Jurkat, Clone E6-1 (cell line): Measurements from ENCODE around the gene GPAM.
A peak's percentile ranks its signal among the peaks of the same experiment; 100 is the strongest.

Experiments
- DNase-seq: peaks from one replicate; pipeline ENCODE4 v3.0.0-alpha.2; 2011; ENCODE audit warnings: low read depth, low spot score
- H3K4me3 ChIP-seq: 2 replicates; pipeline ENCODE4 v1.5.1; 2011; ENCODE audit warnings: mild to moderate bottlenecking, low read length, control low read depth, moderate library complexity

Gene GPAM

GRCh38 chr10:112191041-112191590 is 7.6 kb upstream of the GPAM start:
- no peak overlapping the region for H3K4me3 ChIP-seq
- DNase-seq: no peak

DNA sequence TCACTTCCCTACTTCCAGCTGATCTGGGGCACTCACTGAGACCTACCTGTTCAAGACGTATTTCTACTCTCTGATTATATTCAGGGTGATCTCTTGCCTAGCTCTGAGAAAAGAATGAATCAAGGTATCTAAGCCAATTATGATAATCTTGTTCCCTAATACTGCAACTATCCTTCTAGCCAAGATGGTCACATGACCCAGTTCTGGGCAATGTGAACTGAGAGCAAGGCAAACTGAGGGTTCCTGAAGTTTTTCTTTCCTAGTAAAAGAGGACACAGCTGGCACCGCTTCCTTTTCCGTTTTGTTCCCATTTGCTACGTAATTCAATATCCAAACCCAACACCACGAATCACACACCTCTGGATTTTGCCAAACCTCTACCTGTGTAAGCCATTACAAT is 5.9 kb upstream of the GPAM start:
- H3K4me3 ChIP-seq: no peak overlapping the region
- no peak for DNase-seq

- no peak for DNase-seq
- H3K4me3 ChIP-seq: no peak overlapping the region
Observed at GRCh38 chr10:112187527-112187926, 4.0 kb upstream of the GPAM start.

GRCh38 chr10:112185959-112186358 is 2.4 kb upstream of the GPAM start:
- DNase-seq: no peak
- no peak overlapping the region for H3K4me3 ChIP-seq

DNA sequence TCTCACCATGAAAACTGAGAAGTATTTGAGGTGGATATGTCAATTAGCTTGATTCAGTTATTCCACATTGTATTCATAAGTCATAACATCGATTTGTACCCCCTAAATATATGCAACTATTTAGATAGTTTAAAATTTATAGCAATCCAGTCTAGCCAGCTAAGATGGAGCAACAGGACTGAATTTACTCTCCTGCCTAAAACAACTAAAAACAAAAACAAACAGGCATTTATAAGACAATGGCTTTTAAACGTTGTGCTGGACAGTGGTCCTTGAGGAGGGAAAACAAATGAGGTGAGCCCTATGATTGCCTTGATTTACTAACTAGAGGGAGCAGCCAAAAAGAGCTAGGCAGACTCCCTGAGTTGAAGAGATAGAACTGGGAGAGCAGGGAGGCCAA is 814 bp upstream of the GPAM start:
- no peak for DNase-seq
- H3K4me3 ChIP-seq: peak overlapping the region; percentile 98

DNA sequence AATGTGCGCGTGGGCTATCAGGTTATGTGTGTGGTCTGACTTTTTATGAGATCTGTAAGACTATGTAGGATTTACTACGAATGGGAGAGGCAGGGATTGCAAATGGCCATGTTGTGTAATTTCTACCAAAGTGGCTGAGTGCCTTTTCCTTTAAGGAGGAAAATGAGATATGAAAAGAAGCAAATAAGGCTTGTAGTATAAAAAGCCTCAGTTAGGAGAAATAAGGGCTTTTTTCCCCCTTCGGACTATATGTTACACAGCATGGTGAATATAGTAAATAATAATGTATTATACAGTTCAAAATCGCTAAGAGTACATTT is 447 bp upstream of the GPAM start:
- H3K4me3 ChIP-seq: peak overlapping the region; percentile 98
- DNase-seq: no peak

DNA sequence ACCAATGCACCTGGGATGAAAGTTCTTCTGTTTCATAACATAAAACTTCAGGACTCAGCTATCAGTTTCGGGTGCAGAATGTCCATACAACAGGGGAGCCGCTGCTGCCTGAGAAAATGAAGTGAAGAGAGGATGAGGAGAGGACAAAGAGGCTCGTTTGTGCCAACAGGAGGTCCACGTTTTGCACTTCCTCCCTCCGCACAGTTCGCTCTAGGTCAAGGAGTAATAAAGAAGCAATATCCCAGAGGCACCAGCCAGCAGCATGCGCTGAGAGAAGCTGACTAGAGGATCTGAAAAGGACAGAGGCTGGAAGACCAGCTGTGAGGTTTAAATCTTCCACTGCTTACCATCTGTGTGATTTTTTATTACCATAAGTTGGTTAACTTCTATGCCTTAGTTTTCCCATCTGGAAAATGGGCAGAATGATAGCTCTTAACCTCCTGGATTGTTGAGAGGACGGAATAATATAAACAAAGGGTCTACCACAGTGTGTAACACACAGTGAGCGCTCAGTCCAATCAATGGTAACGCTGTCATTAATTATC is 709 bp downstream of the GPAM start:
- no peak for DNase-seq
- peak overlapping the region; percentile 98 for H3K4me3 ChIP-seq

DNA sequence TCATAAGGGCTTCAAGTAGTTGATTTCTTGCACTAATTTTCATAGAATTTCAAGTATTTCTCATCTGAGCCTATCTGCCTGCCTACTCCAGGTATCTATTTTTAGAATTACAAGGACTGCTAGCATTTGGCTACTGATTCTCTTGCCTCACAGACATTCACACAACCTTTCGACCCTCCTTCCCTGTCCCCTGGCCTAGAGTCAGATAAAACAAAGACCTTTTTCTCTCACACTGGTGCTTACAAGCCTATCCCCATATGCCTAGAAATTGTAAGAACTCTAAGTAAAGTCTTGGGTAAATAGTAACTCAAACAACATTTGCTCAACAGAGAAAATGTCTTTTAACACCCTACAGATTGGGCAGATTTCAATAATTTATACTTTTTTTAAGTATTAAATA is 6.3 kb downstream of the GPAM start:
- DNase-seq: no peak
- H3K4me3 ChIP-seq: no peak overlapping the region

GRCh38 chr10:112176543-112176942 is 7.0 kb downstream of the GPAM start:
- no peak for DNase-seq
- no peak overlapping the region for H3K4me3 ChIP-seq

- DNase-seq: no peak
- H3K4me3 ChIP-seq: no peak overlapping the region
Observed at GRCh38 chr10:112175409-112175808, 8.2 kb downstream of the GPAM start.

GRCh38 chr10:112173206-112173605 is 10.4 kb downstream of the GPAM start:
- no peak overlapping the region for H3K4me3 ChIP-seq
- no peak for DNase-seq

DNA sequence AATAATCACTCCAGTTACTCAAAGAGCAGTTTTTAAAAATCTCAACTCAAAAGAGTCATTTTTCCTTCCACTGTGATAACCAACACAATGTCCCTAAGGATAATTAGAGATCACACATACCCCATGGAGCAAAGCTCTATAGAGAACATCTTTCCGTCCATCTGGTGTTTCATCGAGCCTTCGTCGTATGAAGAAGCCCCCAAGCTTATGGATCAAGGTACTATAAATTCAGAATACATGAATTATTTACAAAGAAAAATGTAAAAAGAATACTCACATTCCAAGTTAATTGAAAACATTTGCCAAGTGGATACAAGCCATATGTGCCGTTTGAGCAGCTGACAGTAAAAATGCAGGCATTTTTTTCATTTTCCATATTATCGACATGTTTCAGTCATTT is 14.8 kb downstream of the GPAM start:
- H3K4me3 ChIP-seq: no peak overlapping the region
- no peak for DNase-seq

DNA sequence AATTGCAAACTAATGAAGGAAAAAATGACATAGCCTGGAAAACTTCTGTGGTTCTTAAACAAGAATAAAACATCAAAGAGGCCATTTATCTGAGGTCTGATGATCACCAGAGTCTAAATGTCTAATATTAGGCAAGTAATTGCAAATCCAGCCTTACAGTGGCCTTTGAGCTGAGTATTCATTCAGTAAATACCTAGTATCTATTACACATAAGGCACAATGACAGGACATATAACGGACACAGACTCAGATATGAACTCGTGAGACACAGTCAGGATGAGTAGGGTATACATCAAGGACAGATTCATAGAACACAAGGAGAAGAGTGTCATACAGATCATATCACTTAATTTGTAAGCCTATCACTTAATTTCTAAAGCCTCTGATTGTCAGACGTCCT is 16.8 kb downstream of the GPAM start:
- no peak for DNase-seq
- no peak overlapping the region for H3K4me3 ChIP-seq

- no peak for DNase-seq
- H3K4me3 ChIP-seq: no peak overlapping the region
Observed at GRCh38 chr10:112161757-112162518, 21.6 kb downstream of the GPAM start.

- no peak overlapping the region for H3K4me3 ChIP-seq
- no peak for DNase-seq
Observed at GRCh38 chr10:112160834-112161233, 22.7 kb downstream of the GPAM start.

- H3K4me3 ChIP-seq: no peak overlapping the region
- no peak for DNase-seq
Observed at GRCh38 chr10:112159469-112159868, 24.1 kb downstream of the GPAM start.

GRCh38 chr10:112151524-112152039 is 32.0 kb downstream of the GPAM start:
- no peak overlapping the region for H3K4me3 ChIP-seq
- no peak for DNase-seq

- H3K4me3 ChIP-seq: no peak overlapping the region
- no peak for DNase-seq
Observed at GRCh38 chr10:112148331-112148730, 35.2 kb downstream of the GPAM start.

GRCh38 chr10:112146799-112147198 is 36.8 kb downstream of the GPAM start:
- no peak for DNase-seq
- H3K4me3 ChIP-seq: no peak overlapping the region

DNA sequence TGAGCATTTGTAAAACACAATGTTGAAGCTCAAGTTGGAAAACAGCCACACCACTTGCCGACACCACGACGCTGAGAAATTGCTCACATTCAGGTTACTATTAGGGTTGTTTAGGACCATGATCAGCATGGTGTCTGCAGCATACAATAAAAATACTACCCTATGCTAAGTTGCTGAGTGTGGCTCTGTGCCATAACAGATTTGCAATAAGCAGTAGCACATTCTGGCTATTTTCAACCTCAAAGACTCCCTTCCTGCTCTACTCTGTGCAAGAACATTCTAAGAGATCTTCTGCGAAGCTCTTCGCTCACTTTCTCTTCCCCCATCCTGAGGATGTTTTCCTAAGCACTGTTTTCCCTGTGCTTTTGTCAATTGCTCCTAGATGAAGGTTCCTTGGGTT is 38.3 kb downstream of the GPAM start:
- no peak for DNase-seq
- no peak overlapping the region for H3K4me3 ChIP-seq

- no peak overlapping the region for H3K4me3 ChIP-seq
Observed at GRCh38 chr10:112143420-112143819, 40.1 kb downstream of the GPAM start.

More at GRCh38 chr10:112143420-112143819, 40.1 kb downstream of the GPAM start:
- DNase-seq: no peak
